Endothelial cell (in vitro differentiated cells): ENCODE data around the gene TIGD3. TPM values are rescaled to one million over a fixed set of nuclear protein-coding genes. Genes with fewer than 3 reads are reported as not detected.

Experiments
- DNase-seq: peaks from one replicate; pipeline ENCODE4 v3.0.0; 2021; ENCODE audit warnings: low spot score
- H3K27ac Mint-ChIP-seq: one replicate; pipeline ENCODE4 v1.8.0; 2021; ENCODE audit warnings: mixed read lengths, inconsistent platforms; ENCODE audit not compliant: unreplicated experiment
- H3K27me3 Mint-ChIP-seq: one replicate; pipeline ENCODE4 v1.8.0; 2021; ENCODE audit warnings: mild to moderate bottlenecking, moderate library complexity, mixed read lengths, inconsistent platforms; ENCODE audit not compliant: unreplicated experiment
- H3K36me3 Mint-ChIP-seq: one replicate; pipeline ENCODE4 v1.8.0; 2021; ENCODE audit warnings: mild to moderate bottlenecking, low read depth, mixed read lengths, inconsistent platforms; ENCODE audit not compliant: unreplicated experiment
- H3K4me1 Mint-ChIP-seq: one replicate; pipeline ENCODE4 v1.8.0; 2021; ENCODE audit warnings: mild to moderate bottlenecking, mixed read lengths, inconsistent platforms; ENCODE audit not compliant: unreplicated experiment
- H3K4me3 Mint-ChIP-seq: one replicate; pipeline ENCODE4 v1.8.0; 2021; ENCODE audit warnings: mild to moderate bottlenecking, mixed read lengths, inconsistent platforms; ENCODE audit not compliant: unreplicated experiment
- H3K9me3 Mint-ChIP-seq: one replicate; pipeline ENCODE4 v1.8.0; 2021; ENCODE audit warnings: mixed read lengths, inconsistent platforms; ENCODE audit not compliant: unreplicated experiment
- total RNA-seq: library from RNA; stranded (reverse); fragmentation: NEBNext Ultra II Directional; extraction: Animal tissue kit (Norgen Biotek cat#: 25700); gene quantifications from one replicate; pipeline ENCODE4 v1.2.1, GENCODE V29; 2021; ENCODE audit not compliant: unreplicated experiment
- TF ChIP-seq, protein P1 (sequence below): fragments of 200-600 bp; sonication (generic); IDR thresholded peaks from one replicate; pipeline ENCODE4 v1.5.0; 2021; ENCODE audit warnings: antibody characterized with exemption; ENCODE audit not compliant: unreplicated experiment

TIGD3 gene
- total RNA-seq, 1 donor from 2014 or later: 0.44 TPM

DNA sequence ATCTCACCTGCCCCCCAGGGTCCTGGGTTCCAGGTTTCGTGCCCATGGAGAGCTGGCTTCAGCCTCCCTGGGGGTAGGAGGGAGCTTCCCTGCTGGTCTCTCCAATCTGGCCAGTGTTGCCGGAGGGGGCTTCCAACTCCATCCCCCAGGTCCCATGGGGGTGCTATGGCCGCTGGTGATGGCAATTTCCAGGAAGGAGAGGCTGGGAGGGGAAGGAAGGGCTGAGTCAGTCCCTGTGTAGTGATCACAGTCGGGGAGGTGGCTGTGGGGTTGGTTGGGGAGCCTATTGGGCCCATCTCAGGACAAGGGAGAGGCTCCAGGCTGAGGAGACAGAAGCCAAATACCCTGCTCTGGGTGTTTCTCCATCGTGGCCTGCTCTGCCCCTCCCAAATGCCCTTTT is 45.5 kb upstream of the TIGD3 start:
- Mint-ChIP-seq H3K36me3 (peaks cover 6% of the 10 kb centered on the region), H3K4me3 (no peak overlapping the region), H3K4me1 (peaks cover 7% of the 10 kb centered on the region), H3K9me3 (no peaks in the 10 kb centered on the region), H3K27me3 (peaks cover 12% of the 10 kb centered on the region), H3K27ac (no peak overlapping the region)
- TF ChIP-seq, protein P1, sequence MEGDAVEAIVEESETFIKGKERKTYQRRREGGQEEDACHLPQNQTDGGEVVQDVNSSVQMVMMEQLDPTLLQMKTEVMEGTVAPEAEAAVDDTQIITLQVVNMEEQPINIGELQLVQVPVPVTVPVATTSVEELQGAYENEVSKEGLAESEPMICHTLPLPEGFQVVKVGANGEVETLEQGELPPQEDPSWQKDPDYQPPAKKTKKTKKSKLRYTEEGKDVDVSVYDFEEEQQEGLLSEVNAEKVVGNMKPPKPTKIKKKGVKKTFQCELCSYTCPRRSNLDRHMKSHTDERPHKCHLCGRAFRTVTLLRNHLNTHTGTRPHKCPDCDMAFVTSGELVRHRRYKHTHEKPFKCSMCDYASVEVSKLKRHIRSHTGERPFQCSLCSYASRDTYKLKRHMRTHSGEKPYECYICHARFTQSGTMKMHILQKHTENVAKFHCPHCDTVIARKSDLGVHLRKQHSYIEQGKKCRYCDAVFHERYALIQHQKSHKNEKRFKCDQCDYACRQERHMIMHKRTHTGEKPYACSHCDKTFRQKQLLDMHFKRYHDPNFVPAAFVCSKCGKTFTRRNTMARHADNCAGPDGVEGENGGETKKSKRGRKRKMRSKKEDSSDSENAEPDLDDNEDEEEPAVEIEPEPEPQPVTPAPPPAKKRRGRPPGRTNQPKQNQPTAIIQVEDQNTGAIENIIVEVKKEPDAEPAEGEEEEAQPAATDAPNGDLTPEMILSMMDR: no peak
- no peak for DNase-seq

DNA sequence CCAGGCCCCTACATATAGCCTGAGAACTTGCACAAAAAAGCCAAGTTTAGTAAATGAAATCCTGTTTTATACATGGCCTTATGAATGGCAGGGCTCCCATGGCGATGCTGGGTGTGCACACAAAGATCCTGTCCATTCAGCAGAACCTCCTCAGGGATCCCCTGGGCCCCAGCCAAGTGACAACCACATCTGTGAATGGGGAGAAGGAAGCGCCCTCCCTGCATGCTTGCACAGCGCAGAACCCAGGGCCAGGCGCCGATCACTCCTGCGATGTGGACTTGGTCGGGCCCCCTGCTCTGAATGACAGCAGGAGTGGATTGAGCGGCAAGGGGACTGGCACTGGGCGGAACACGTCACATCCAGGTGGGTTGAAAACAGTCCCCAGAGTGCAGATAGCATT is 44.3 kb upstream of the TIGD3 start:
- DNase-seq: no peak
- Mint-ChIP-seq H3K4me1 (peaks cover 10% of the 10 kb centered on the region), H3K9me3 (no peaks in the 10 kb centered on the region), H3K27ac (no peak overlapping the region), H3K4me3 (no peak overlapping the region), H3K36me3 (peaks cover 5% of the 10 kb centered on the region), H3K27me3 (peaks cover 12% of the 10 kb centered on the region)
- TF ChIP-seq, protein P1: no peak

DNA sequence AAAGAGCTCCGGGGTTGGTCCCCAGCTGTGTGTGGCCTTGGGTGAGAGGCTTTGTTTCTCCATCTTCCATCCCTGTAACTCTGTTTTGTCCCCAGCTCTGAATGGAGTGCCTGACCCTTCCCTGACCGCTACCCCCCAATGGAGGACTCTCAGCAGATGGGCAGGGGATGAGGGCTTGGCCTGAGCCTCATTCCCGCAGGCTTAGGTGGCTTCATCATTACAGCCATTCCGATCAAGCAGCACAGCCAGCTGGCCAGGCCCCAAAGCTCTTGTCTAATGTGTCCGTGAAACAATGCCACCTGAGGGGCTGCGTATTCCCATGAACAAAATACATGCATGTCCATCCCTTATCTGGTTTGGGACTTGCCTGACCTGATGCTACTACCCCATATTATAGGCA is 43.8 kb upstream of the TIGD3 start:
- no peak overlapping the region for H3K4me3 Mint-ChIP-seq
- H3K4me1 Mint-ChIP-seq: peaks cover 10% of the 10 kb centered on the region
- H3K36me3 Mint-ChIP-seq: peaks cover 5% of the 10 kb centered on the region
- TF ChIP-seq, protein P1: no peak
- DNase-seq: no peak
- H3K27ac Mint-ChIP-seq: no peak overlapping the region
- H3K9me3 Mint-ChIP-seq: no peaks in the 10 kb centered on the region
- peaks cover 12% of the 10 kb centered on the region for H3K27me3 Mint-ChIP-seq

DNA sequence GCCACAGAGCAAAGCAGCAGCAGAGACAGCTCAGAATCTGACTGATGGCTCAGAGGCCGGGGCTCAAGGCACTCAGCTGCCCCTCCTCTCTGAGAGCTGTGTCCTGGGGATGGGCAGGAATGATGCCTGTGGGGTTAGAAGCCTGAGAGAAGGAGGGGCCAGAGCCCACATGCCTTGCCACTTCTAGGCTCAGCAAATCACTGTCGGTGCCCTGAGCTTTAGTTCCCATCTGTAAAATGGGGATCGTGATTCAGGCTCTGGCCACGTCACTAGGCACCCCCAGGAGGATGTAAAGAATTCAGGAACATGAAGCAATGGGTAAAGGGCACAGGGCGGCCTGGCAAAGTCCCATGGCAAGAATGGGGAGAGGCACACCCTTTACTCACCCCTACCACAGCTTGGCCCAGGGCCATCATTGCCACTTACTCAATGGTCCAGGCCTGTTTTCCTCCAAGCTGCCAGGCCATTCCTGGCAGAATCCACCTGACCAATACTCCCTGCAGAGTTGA is 43.3 kb upstream of the TIGD3 start:
- no peaks in the 10 kb centered on the region for H3K9me3 Mint-ChIP-seq
- no peak for DNase-seq
- no peak overlapping the region for H3K27ac Mint-ChIP-seq
- TF ChIP-seq, protein P1: no peak
- peaks cover 5% of the 10 kb centered on the region for H3K36me3 Mint-ChIP-seq
- peaks cover 15% of the 10 kb centered on the region for H3K4me1 Mint-ChIP-seq
- H3K27me3 Mint-ChIP-seq: peaks cover 17% of the 10 kb centered on the region
- no peak overlapping the region for H3K4me3 Mint-ChIP-seq

DNA sequence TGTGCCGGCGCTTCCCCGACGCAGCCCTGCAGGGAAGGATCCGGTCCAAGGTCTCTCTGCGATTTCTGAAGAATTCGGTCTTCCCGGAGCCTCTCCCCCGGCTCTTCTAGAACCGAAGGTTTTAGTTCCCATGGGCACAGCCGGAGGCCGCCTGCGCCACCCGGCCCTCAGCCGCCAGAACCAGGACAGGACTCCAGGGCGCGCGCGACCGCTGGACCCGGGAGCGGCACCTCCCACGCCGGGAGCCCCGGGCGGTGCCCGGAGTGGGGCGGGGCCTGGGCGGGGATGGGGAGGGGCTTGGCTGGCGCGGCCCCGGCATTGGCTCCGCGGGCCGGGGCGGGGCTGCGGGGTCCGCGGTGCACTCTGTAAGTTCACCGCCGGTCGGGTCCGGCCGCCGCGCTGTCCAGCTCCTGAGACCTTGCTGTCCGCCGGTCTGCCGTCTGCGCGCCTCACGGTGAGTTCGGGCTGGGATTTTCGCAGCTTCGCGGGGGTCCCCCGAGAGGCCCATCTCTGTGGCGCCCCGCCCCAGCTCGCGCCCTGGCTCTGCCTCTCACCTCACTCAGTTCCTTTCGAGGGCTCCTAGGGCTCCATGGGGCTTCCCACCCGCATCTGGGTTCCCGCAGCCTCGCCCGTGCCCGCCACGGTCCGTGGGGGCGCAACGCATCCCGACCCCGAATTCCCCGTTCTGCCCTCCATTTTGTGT is 39.9 kb upstream of the TIGD3 start, which contains the start of gene CDC42EP2:
CDC42EP2 (plus strand) TSS at position 366 of the 703 bp plus-strand sequence. CDS start 6,033 bp downstream, outside the sequence.
- DNase-seq: peak; percentile 91
- Mint-ChIP-seq H3K36me3 (no peaks in the 10 kb centered on the region), H3K4me1 (peaks cover 31% of the 10 kb centered on the region), H3K27me3 (peaks cover 13% of the 10 kb centered on the region), H3K27ac (peak within 1 kb of the TSS; percentile 93), H3K9me3 (no peaks in the 10 kb centered on the region), H3K4me3 (peak within 1 kb of the TSS; percentile 93)
- TF ChIP-seq, protein P1: no peak
